Ascending aorta (tissue), 2 donors: Measurements from ENCODE around the gene ASAP2. TPM values are rescaled to one million over a fixed set of nuclear protein-coding genes. Genes with fewer than 3 reads are reported as not detected.

Experiments
- DNase-seq, 2 donors: peaks; one replicate each; pipeline ENCODE4 v3.0.0-alpha.2; 2019; ENCODE audit warnings: low spot score in 2 of 2
- H3K27ac ChIP-seq, 2 donors: fragments of 200-600 bp; sonication (generic); one replicate each; pipeline ENCODE4 v1.5.1; 2016 to 2017; ENCODE audit warnings: mild to moderate bottlenecking in 1 of 2
- H3K27me3 ChIP-seq: fragments of 200-600 bp; sonication (generic); one replicate; pipeline ENCODE4 v1.5.1; 2017
- H3K36me3 ChIP-seq, 2 donors: fragments of 200-600 bp; sonication (generic); one replicate each; pipeline ENCODE4 v1.5.1; 2016
- H3K4me1 ChIP-seq, 2 donors: fragments of 200-600 bp; sonication (generic); one replicate each; pipeline ENCODE4 v1.5.1; 2016 to 2017; ENCODE audit warnings: mild to moderate bottlenecking in 1 of 2
- H3K4me3 ChIP-seq, 2 donors: fragments of 200-600 bp; sonication (generic); one replicate each; pipeline ENCODE4 v1.5.1; 2016 to 2017; ENCODE audit warnings: mild to moderate bottlenecking in 1 of 2
- H3K9me3 ChIP-seq, 2 donors: fragments of 200-600 bp; sonication (generic); one replicate each; pipeline ENCODE4 v1.5.1; 2016
- CTCF ChIP-seq, 3 experiments: fragments of 200-600 bp in 2 of 3; fragments of 450-650 bp in 1 of 3; sonication (generic) in 2 of 3; IDR thresholded peaks; one replicate each; pipeline ENCODE4 v1.5.1; 2016 to 2019; ENCODE audit warnings: antibody characterized with exemption in 3 of 3, mild to moderate bottlenecking in 1 of 3, moderate library complexity in 1 of 3
- intact Hi-C: fragments of 100-400 bp; cut with DNase I; formaldehyde crosslinking; loops from one replicate; pipeline ENCODE4 v1.15.1; 2023
- total RNA-seq: library from RNA; depleted of rRNA; stranded (reverse); fragments of >200 nt; gene quantifications from one replicate; pipeline ENCODE4 v1.1.0, GENCODE V29; 2016

The ASAP2 gene
- total RNA-seq, 1 donor from 2014 or later, result 56.9 TPM

- no peak overlapping the region for H3K4me3 ChIP-seq
- peaks cover 54 to 61% of the 10 kb centered on the region in 2 donors for H3K36me3 ChIP-seq
- no peaks in the 10 kb centered on the region for H3K9me3 ChIP-seq
- H3K27ac ChIP-seq, result peak overlapping the region in 1 of 2 donors; percentile 2
- intact Hi-C loops, result no loop called here
- H3K27me3 ChIP-seq, result no peaks in the 10 kb centered on the region
- DNase-seq, result no peak
- no peaks in the 10 kb centered on the region for H3K4me1 ChIP-seq
- TF ChIP-seq CTCF (IDR thresholded peaks at IDR 0.05), result no peak
These were observed 199.0 kb downstream of the ASAP2 start for GRCh38 chr2:9405636-9406035.

GRCh38 chr2:9406529-9407362 is 200.1 kb downstream of the ASAP2 start:
- peak overlapping the region; percentile 12 to 33 for H3K27ac ChIP-seq
- H3K36me3 ChIP-seq, result peaks cover 49 to 57% of the 10 kb centered on the region in 2 donors
- intact Hi-C loops, result no loop called here
- no peaks in the 10 kb centered on the region for H3K4me1 ChIP-seq
- peak in 1 of 2 donors; percentile 24 for DNase-seq
- TF ChIP-seq CTCF (IDR thresholded peaks at IDR 0.05), result no peak
- H3K9me3 ChIP-seq, result no peaks in the 10 kb centered on the region
- no peak overlapping the region for H3K4me3 ChIP-seq
- H3K27me3 ChIP-seq, result no peaks in the 10 kb centered on the region

- intact Hi-C loops, result no loop called here
- H3K9me3 ChIP-seq, result no peaks in the 10 kb centered on the region
- H3K4me1 ChIP-seq, result no peaks in the 10 kb centered on the region
- DNase-seq, result peak in 1 of 2 donors; percentile 54
- H3K27ac ChIP-seq, result peak overlapping the region; percentile 12 to 53
- H3K4me3 ChIP-seq, result no peak overlapping the region
- H3K36me3 ChIP-seq, result peaks cover 46 to 55% of the 10 kb centered on the region in 2 donors
- no peaks in the 10 kb centered on the region for H3K27me3 ChIP-seq
- no peak for TF ChIP-seq CTCF (IDR thresholded peaks at IDR 0.05)
These were observed 200.8 kb downstream of the ASAP2 start for GRCh38 chr2:9407363-9407811.

GRCh38 chr2:9408641-9409151 is 202.1 kb downstream of the ASAP2 start:
- intact Hi-C loops, result no loop called here

GRCh38 chr2:9410108-9410507 is 203.5 kb downstream of the ASAP2 start:
- TF ChIP-seq CTCF (IDR thresholded peaks at IDR 0.05), result no peak
- intact Hi-C loops, result no loop called here
- peaks cover 29 to 30% of the 10 kb centered on the region in 2 donors for H3K36me3 ChIP-seq

More at GRCh38 chr2:9408641-9409151, 202.1 kb downstream of the ASAP2 start:
- Histone ChIP-seq H3K27ac (peak overlapping the region; percentile 19 to 53), H3K4me3 (no peak overlapping the region), H3K27me3 (no peaks in the 10 kb centered on the region), H3K36me3 (peaks cover 38 to 42% of the 10 kb centered on the region in 2 donors), H3K4me1 (no peaks in the 10 kb centered on the region), H3K9me3 (no peaks in the 10 kb centered on the region)
- peak in 1 of 2 donors; percentile 45 for DNase-seq
- no peak for TF ChIP-seq CTCF (IDR thresholded peaks at IDR 0.05)

More at GRCh38 chr2:9410108-9410507, 203.5 kb downstream of the ASAP2 start:
- peak in 1 of 2 donors; percentile 53 for DNase-seq
- no peak overlapping the region for H3K4me3 ChIP-seq
- H3K27ac ChIP-seq, result no peak overlapping the region
- H3K4me1 ChIP-seq, result no peaks in the 10 kb centered on the region
- H3K27me3 ChIP-seq, result no peaks in the 10 kb centered on the region
- H3K9me3 ChIP-seq, result no peaks in the 10 kb centered on the region
